ENCODE data around the gene FAM168A.

FAM168A gene

DNA sequence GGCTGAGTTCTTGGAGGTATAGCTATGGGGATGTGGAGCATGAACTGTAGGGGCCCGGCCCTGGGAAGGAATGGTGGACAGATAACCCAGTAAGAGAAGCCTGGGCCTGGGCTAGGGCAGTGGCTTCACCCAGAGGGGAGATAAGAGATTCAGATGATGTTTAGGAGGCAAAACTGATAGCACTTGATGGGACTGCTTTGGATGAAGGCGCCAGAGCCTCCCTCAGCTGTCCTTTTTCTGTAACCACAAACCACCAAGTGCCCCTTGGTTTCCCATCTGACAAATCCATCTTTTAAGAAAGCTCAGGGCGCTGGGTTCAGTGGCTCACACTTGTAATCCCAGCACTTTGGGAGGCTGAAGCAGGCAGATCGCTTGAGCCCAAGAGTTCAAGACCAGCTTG, 198.3 kb downstream of the FAM168A start:
- H3K4me1 ChIP-seq (ENCODE audit: control insufficient read depth, insufficient read depth, low read length), result peaks cover 6% of the 10 kb centered on the region
- 0 out of 2 replicates have a peak, but pooled peaks cover 3% of the 10 kb centered on the region for H3K36me3 ChIP-seq (ENCODE audit: control insufficient read depth, insufficient read depth, low read length)
- no peak overlapping the region for H3K27ac ChIP-seq (ENCODE audit: low read depth, low read length)
- no peaks in the 10 kb centered on the region for H3K27me3 ChIP-seq (ENCODE audit: control insufficient read depth, insufficient read depth, low read length)
- no peaks in the 10 kb centered on the region for H3K9me3 ChIP-seq (ENCODE audit: control insufficient read depth, insufficient read depth, low read depth, low read length)
- no peak overlapping the region for H3K4me3 ChIP-seq (ENCODE audit: low read depth, low read length)
- no peak overlapping the region for H3K9ac ChIP-seq (ENCODE audit: low read length)

DNA sequence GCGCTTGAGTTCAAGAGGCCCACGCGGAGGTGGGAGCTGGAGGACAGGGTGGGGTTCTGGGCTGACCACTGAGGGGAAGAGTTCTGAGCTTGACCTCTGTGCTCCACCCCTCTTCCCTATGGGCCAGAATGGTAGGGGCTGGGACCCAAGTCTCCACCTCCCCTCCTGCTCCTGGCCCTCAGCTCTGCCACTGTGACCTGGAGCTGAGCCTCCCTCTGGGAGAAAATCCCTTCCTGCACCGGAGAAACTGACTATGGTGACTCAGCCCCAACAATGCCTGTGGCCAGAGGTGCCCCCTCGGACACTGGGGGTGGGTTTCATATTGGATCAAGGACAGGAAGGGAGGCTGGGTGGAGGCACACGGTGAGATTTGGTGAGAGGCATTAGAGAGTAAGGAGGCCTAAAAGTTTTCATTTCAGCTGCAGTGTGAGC, 198.7 kb downstream of the FAM168A start:
- Histone ChIP-seq H3K36me3 (ENCODE audit: control insufficient read depth, insufficient read depth, low read length) (0 out of 2 replicates have a peak, but pooled peaks cover 3% of the 10 kb centered on the region), H3K9ac (ENCODE audit: low read length) (no peak overlapping the region), H3K27me3 (ENCODE audit: control insufficient read depth, insufficient read depth, low read length) (no peaks in the 10 kb centered on the region), H3K4me1 (ENCODE audit: control insufficient read depth, insufficient read depth, low read length) (peaks cover 6% of the 10 kb centered on the region), H3K27ac (ENCODE audit: low read depth, low read length) (no peak overlapping the region), H3K4me3 (ENCODE audit: low read depth, low read length) (no peak overlapping the region), H3K9me3 (ENCODE audit: control insufficient read depth, insufficient read depth, low read depth, low read length) (no peaks in the 10 kb centered on the region)

DNA sequence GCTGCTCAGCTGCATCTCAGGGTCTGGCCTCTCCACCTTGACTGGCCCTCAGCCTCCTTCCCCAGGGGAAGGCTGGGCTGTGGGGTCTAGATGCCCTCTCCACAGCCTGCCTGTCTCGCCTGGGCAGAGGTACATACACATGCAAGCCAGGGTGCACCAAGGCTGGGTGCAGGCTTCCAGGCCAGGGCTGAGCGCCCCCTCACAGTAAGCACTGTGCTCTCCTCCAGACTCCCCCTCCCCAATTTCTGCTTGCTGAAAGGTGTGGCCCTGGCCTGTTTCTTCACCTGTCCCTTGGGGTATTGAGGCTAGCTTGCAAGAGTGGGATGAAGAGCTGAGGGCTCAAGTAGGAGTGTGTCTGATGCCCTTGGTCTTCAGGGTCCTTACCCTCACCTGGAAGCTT, 199.2 kb downstream of the FAM168A start:
- peaks cover 4% of the 10 kb centered on the region for H3K4me1 ChIP-seq (ENCODE audit: control insufficient read depth, insufficient read depth, low read length)
- 0 out of 2 replicates have a peak, but pooled peaks cover 3% of the 10 kb centered on the region for H3K36me3 ChIP-seq (ENCODE audit: control insufficient read depth, insufficient read depth, low read length)
- H3K9me3 ChIP-seq (ENCODE audit: control insufficient read depth, insufficient read depth, low read depth, low read length), result no peaks in the 10 kb centered on the region
- no peak overlapping the region for H3K4me3 ChIP-seq (ENCODE audit: low read depth, low read length)
- H3K9ac ChIP-seq (ENCODE audit: low read length), result no peak overlapping the region
- H3K27me3 ChIP-seq (ENCODE audit: control insufficient read depth, insufficient read depth, low read length), result no peaks in the 10 kb centered on the region
- H3K27ac ChIP-seq (ENCODE audit: low read depth, low read length), result no peak overlapping the region

DNA sequence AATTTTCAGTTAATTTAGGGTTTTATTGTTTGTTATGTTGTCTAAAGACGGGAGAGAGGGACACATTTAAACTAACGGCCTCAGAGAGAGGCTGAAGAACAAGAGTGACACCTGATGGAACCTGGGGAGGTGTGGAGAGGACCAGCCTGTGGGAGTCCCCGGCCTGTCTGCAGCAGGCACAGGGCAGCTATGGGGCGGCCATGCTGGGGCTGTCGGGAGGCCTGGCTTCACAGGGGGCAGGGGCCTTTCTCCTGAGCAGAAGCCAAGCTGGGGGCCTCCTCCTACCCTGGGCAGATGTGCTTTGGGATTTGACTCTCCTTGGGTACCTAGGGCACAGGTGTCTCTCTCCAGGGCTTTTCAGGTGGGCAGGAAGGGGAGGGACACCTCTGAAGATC, 199.8 kb downstream of the FAM168A start:
- no peak overlapping the region for H3K4me3 ChIP-seq (ENCODE audit: low read depth, low read length)
- H3K27me3 ChIP-seq (ENCODE audit: control insufficient read depth, insufficient read depth, low read length), result no peaks in the 10 kb centered on the region
- no peaks in the 10 kb centered on the region for H3K9me3 ChIP-seq (ENCODE audit: control insufficient read depth, insufficient read depth, low read depth, low read length)
- peaks cover 7% of the 10 kb centered on the region for H3K4me1 ChIP-seq (ENCODE audit: control insufficient read depth, insufficient read depth, low read length)
- H3K36me3 ChIP-seq (ENCODE audit: control insufficient read depth, insufficient read depth, low read length), result 0 out of 2 replicates have a peak, but pooled peaks cover 3% of the 10 kb centered on the region
- H3K27ac ChIP-seq (ENCODE audit: low read depth, low read length), result no peak overlapping the region
- H3K9ac ChIP-seq (ENCODE audit: low read length), result no peak overlapping the region

DNA sequence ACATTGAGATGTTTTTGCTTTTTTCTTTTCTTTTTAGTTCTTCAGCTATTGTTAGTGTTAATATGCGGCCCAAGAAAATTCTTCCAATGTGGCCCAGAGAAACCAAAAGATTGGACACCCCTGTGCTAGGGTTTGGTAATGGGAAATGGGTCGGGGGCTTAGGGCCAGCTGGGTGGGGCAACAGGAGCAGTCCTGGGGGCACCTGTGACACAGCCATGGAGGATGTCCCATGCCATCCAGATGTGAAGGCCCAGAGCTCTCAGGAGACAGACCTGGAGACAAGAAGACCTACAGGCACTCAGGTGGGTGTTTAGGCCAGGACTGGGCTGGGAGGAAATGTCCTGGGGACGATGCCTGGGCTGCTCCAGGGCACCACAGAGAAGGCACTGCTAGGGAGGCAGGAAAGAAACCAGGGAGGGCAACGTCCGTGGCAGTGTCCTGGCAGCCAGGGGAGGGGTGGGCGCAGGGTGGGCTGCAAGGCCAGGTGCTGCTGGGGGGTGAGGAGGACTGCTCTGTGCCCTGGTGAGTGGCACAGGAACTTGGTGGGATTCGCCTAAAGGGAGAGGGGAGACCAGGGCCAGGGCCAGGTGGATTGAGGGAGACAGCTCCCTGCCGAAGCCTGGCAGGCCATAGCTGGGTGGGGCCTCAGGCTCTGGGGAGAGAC, 200.3 kb downstream of the FAM168A start:
- Histone ChIP-seq H3K27ac (ENCODE audit: low read depth, low read length) (no peak overlapping the region), H3K4me3 (ENCODE audit: low read depth, low read length) (no peak overlapping the region), H3K9me3 (ENCODE audit: control insufficient read depth, insufficient read depth, low read depth, low read length) (no peaks in the 10 kb centered on the region), H3K9ac (ENCODE audit: low read length) (no peak overlapping the region), H3K4me1 (ENCODE audit: control insufficient read depth, insufficient read depth, low read length) (peaks cover 9% of the 10 kb centered on the region), H3K27me3 (ENCODE audit: control insufficient read depth, insufficient read depth, low read length) (no peaks in the 10 kb centered on the region), H3K36me3 (ENCODE audit: control insufficient read depth, insufficient read depth, low read length) (0 out of 2 replicates have a peak, but pooled peaks cover 3% of the 10 kb centered on the region)

DNA sequence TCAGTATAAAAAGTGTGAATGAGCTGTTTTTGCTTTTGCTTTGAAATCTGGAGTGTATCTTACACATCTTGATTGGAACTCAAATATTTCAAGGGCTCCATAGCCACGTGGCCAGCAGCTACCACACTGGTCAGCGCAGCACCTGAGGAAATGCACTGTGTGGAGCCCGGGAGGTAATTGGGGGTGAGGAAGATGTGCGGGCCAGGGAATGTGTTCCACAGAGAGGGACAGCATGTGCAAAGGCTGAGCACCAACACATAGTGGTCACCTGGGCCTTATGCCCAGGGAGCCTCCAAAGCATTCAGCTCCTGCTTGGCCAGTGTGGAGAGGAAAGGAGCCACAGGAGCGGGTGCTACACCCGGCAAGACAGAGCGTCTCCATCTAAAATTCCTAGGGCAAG, 200.9 kb downstream of the FAM168A start:
- Histone ChIP-seq H3K27ac (ENCODE audit: low read depth, low read length) (no peak overlapping the region), H3K27me3 (ENCODE audit: control insufficient read depth, insufficient read depth, low read length) (no peaks in the 10 kb centered on the region), H3K36me3 (ENCODE audit: control insufficient read depth, insufficient read depth, low read length) (0 out of 2 replicates have a peak, but pooled peaks cover 3% of the 10 kb centered on the region), H3K4me3 (ENCODE audit: low read depth, low read length) (no peak overlapping the region), H3K9ac (ENCODE audit: low read length) (no peak overlapping the region), H3K4me1 (ENCODE audit: control insufficient read depth, insufficient read depth, low read length) (peaks cover 6% of the 10 kb centered on the region; the same call in 1 of the 2 replicates), H3K9me3 (ENCODE audit: control insufficient read depth, insufficient read depth, low read depth, low read length) (no peaks in the 10 kb centered on the region)

DNA sequence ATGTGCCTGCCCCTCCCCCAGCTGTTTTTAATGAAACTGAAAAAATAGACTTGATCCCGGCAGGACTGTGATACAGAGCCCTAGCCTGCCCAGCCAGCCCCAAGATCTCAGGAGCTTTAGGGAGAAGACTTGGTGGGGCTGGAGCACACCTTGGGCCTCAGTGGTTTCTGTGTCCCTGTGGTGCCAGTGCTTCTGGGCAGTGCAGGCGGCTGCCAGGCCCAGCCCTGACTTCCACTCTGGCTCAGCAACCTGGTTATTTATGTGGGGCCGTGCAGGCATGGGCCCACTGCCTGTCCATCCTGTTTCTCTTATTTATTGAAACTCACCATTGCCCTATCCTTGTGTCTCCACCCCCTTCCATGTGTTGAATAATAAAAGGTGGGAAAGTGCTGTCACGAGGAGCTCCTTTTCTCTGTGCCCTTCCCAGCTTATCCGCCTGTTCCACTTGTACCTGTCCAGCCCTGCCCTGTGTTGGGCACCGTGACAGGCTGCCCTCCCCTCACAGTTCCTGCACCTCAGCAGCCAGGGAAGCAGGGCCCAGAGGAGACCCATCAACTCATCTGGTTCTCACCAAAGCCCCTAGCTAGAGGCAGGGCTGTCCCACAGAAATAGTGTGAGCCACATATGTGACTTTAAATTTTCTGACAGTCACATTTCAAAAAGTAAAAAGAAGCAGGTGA, 201.5 kb downstream of the FAM168A start:
- peaks cover 6% of the 10 kb centered on the region; the same call in 1 of the 2 replicates for H3K4me1 ChIP-seq (ENCODE audit: control insufficient read depth, insufficient read depth, low read length)
- H3K9ac ChIP-seq (ENCODE audit: low read length), result no peak overlapping the region
- no peak overlapping the region for H3K4me3 ChIP-seq (ENCODE audit: low read depth, low read length)
- 0 out of 2 replicates have a peak, but pooled peaks cover 3% of the 10 kb centered on the region for H3K36me3 ChIP-seq (ENCODE audit: control insufficient read depth, insufficient read depth, low read length)
- H3K27ac ChIP-seq (ENCODE audit: low read depth, low read length), result no peak overlapping the region
- no peaks in the 10 kb centered on the region for H3K27me3 ChIP-seq (ENCODE audit: control insufficient read depth, insufficient read depth, low read length)
- H3K9me3 ChIP-seq (ENCODE audit: control insufficient read depth, insufficient read depth, low read depth, low read length), result no peaks in the 10 kb centered on the region

DNA sequence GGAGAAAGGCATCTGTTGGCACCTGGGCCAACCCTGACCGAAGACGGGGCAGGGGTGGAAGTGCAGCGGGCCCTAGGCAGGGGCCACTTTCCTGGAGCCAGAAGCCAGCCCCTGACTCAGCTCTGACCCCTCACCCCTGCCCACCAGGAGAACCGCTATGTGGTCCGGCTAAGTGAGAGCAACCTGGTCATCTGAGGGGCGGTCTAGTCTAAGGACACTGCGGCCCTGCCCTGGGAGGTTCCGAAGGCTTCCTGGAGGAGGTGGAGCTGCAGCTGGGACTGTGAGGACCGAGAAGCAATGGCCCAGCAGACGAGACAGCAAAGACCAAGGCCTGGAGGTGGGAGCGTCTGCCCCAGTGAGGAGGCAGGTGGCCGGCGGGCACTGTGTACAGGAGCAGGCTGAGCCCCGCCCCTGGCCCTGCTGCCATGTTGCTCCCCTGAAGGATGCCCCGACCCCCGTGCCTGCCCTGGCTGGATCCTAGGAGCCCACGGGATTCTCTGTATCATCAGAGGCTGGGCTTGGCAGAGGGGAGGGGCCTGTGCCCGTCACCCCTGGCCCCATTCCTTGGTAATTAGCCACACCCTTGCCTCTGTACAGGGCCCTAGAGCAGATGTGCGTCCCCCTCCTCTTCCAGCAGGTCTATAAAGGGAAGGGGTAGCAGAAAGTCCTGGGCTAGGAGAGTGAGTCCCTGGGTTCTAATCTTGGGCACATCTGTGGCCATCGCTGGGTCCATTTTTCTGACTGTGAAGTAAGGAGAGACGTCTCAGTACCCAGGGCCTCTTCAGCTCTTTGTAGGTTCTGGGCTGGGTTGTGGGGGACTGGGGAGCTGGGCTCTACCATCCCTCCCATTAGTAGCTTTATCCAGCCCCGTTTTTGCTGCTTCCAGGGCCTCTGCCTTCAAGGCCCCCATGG, 202.4 kb downstream of the FAM168A start:
- peaks cover 6% of the 10 kb centered on the region; the same call in 1 of the 2 replicates for H3K4me1 ChIP-seq (ENCODE audit: control insufficient read depth, insufficient read depth, low read length)

DNA sequence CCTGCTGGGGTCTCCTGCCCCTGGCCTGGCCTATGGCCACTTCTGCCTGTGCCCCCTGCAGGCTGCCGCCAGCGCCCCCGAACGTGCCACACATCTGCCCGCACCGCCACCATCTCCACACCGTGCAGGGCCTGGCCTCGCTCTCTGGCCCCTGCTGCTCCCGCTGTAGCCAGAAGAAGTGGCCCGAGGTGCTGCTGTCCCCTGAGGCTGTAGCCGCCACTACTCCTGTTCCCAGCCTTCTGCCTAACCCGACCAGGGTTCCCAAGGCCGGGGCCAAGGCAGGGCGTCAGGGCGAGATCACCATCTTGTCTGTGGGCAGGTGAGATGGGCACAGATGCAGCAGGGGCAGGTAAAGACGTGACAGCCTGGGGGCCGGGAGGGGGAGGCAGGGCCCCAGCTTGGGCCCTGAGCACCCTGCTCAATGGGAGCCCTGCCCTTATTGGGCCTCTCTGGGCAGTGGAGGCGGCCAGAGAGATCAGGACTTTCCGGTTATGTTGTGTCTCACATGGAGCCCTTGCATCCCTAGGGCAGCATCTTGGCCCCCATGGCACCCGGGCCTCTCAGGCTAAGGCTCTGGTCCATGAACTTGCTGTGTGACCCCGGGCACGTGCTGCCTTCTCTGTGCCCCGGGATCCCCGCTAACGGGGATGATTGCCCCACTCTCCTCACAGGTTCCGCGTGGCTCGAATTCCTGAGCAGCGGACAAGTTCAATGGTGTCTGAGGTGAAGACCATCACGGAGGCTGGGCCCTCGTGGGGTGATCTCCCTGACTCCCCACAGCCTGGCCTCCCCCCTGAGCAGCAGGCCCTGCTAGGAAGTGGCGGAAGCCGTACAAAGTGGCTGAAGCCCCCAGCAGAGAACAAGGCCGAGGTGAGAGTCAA, 203.3 kb downstream of the FAM168A start:
- Histone ChIP-seq H3K4me3 (ENCODE audit: low read depth, low read length) (no peak overlapping the region), H3K36me3 (ENCODE audit: control insufficient read depth, insufficient read depth, low read length) (0 out of 2 replicates have a peak, but pooled peaks cover 3% of the 10 kb centered on the region), H3K27me3 (ENCODE audit: control insufficient read depth, insufficient read depth, low read length) (no peaks in the 10 kb centered on the region), H3K9ac (ENCODE audit: low read length) (no peak overlapping the region), H3K9me3 (ENCODE audit: control insufficient read depth, insufficient read depth, low read depth, low read length) (no peaks in the 10 kb centered on the region), H3K27ac (ENCODE audit: low read depth, low read length) (no peak overlapping the region), H3K4me1 (ENCODE audit: control insufficient read depth, insufficient read depth, low read length) (peaks cover 6% of the 10 kb centered on the region; the same call in 1 of the 2 replicates)

More for the DNA sequence above, 202.4 kb downstream of the FAM168A start:
- H3K36me3 ChIP-seq (ENCODE audit: control insufficient read depth, insufficient read depth, low read length), result 0 out of 2 replicates have a peak, but pooled peaks cover 3% of the 10 kb centered on the region
- H3K27me3 ChIP-seq (ENCODE audit: control insufficient read depth, insufficient read depth, low read length), result no peaks in the 10 kb centered on the region
- no peaks in the 10 kb centered on the region for H3K9me3 ChIP-seq (ENCODE audit: control insufficient read depth, insufficient read depth, low read depth, low read length)
- no peak overlapping the region for H3K4me3 ChIP-seq (ENCODE audit: low read depth, low read length)
- no peak overlapping the region for H3K27ac ChIP-seq (ENCODE audit: low read depth, low read length)
- no peak overlapping the region for H3K9ac ChIP-seq (ENCODE audit: low read length)

All from HUES6 (cell line).